Adipocyte (in vitro differentiated cells): ENCODE measurements around the gene TMEM131.

ENCODE experiments used
- DNase-seq: peaks from one replicate; pipeline ENCODE4 v3.0.0-alpha.2; 2015; ENCODE audit warnings: low read depth
- H3K27me3 ChIP-seq: replicated peaks from 2 replicates; pipeline ENCODE4 v1.7.0; 2013; ENCODE audit warnings: mild to moderate bottlenecking, low read length, moderate library complexity; ENCODE audit not compliant: control insufficient read depth, insufficient read depth
- H3K36me3 ChIP-seq: 2 replicates; pipeline ENCODE4 v1.7.0; 2013; ENCODE audit warnings: low read length, mild to moderate bottlenecking, moderate library complexity; ENCODE audit not compliant: control insufficient read depth, insufficient read depth, severe bottlenecking
- H3K4me1 ChIP-seq: 2 replicates; pipeline ENCODE4 v1.7.0; 2013; ENCODE audit warnings: mild to moderate bottlenecking, low read length, moderate library complexity; ENCODE audit not compliant: control insufficient read depth, insufficient read depth
- H3K4me3 ChIP-seq: 2 replicates; pipeline ENCODE4 v1.7.0; 2013; ENCODE audit warnings: mild to moderate bottlenecking, low read length, moderate library complexity
- H3K9ac ChIP-seq: 2 replicates; pipeline ENCODE4 v1.7.0; 2013; ENCODE audit warnings: mild to moderate bottlenecking, low read length, moderate library complexity
- H3K9me3 ChIP-seq: 2 replicates; pipeline ENCODE4 v1.7.0; 2013; ENCODE audit warnings: mild to moderate bottlenecking, low read length, moderate library complexity; ENCODE audit not compliant: control insufficient read depth

Gene TMEM131

DNA sequence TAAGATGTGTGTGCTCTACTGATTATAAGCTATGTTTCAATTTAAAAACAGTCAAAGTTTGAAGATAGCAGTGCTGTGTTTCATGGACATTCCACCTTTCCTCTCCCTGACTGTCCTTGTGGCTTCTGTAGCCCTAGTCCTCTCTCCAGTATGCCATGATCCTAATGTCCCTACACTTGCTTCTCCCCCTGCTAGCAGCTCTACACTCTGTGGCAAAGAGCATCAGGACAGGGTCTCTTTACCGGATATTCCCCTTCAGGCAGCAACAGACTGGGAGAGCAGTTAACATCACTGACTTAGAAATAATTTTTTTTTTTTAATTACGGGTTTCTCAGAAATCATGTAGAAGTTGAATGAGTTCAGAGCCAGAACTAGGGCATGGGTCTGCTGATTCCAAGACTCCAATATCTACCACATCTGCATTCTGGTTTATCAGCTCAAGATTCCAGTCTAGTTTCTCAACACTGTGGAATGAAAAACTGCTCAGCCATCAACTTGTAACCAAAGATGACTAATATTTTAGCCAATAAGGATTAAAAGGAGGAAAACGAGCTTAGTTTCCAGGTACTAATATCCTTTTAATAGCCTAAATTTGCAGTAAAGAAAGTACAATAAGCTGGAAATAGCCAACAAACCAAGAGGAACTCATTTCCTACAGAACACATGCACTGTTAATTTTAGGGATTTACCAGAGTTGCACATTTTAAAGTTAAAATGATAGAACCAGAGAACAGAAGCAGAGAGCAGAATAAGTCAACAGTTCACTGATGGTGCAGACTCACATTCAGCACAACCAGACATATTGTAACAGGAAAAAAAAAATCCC is 45.2 kb downstream of the TMEM131 start:
- Histone ChIP-seq H3K36me3 (no peaks in the 10 kb centered on the region), H3K9ac (peak overlapping the region; percentile 27), H3K9me3 (no peaks in the 10 kb centered on the region), H3K4me3 (peak overlapping the region; percentile 58), H3K4me1 (peaks cover 28% of the 10 kb centered on the region), H3K27me3 (no peaks in the 10 kb centered on the region)
- peak; percentile 88 for DNase-seq

DNA sequence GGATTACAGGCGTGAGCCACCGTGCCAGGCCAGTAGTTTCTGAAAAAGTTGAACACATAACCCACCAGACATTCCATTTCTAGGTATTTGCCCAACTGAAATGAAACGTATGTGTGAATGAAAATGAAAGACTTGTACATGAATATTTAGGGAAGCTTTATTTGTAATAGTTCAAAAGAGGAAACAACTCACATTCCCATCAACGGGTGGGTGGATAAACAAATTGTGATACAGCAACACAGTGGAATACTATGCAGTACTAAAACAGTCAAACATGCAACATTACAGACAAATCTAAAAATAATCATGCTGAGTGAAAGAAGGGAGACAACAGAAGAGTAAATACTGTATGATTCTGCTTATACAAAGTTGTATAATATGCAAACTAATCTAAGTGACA is 46.8 kb downstream of the TMEM131 start:
- Histone ChIP-seq H3K36me3 (no peaks in the 10 kb centered on the region), H3K9me3 (no peaks in the 10 kb centered on the region), H3K27me3 (no peaks in the 10 kb centered on the region), H3K4me3 (no peak overlapping the region), H3K4me1 (peaks cover 31% of the 10 kb centered on the region), H3K9ac (no peak overlapping the region)
- no peak for DNase-seq

DNA sequence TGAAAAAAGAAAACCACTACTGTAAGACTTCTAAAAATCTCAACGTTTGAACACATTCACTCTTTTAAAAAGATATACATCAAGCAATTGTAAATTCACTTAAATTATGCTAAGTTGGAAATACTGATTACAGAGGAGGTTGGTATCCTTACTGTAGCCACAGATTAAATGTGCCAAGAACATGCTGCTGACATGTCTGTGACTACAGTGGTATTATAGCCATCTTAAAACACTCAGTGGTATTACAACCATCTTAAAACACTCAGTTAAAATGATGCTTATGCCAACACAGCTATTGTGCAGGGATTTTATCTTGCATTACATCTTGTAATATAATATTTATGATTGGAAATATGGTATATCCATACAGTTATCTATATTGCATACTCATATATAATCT is 50.0 kb downstream of the TMEM131 start:
- DNase-seq: no peak
- Histone ChIP-seq H3K36me3 (no peaks in the 10 kb centered on the region), H3K9ac (no peak overlapping the region), H3K4me3 (no peak overlapping the region), H3K4me1 (peaks cover 23% of the 10 kb centered on the region), H3K27me3 (no peaks in the 10 kb centered on the region), H3K9me3 (no peaks in the 10 kb centered on the region)

DNA sequence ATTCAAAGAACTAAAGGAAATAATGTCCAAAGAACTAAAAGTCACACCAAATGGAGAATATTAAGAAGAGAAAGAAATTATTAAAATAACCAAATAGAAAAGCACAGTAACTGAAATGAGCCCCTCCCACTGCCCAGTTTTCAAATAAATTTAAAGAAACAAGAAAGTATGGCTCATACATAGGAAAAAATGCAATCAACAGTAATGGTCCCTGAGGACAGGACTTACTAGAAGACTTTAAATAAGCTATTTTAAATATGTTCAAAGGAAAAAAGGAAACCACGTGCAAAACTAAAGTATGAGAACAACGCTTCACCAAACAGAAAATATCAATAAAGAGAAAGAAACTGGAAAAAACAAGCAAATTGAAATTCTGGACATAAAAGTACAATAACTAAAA is 58.9 kb downstream of the TMEM131 start:
- H3K4me1 ChIP-seq: peaks cover 24% of the 10 kb centered on the region
- DNase-seq: no peak

DNA sequence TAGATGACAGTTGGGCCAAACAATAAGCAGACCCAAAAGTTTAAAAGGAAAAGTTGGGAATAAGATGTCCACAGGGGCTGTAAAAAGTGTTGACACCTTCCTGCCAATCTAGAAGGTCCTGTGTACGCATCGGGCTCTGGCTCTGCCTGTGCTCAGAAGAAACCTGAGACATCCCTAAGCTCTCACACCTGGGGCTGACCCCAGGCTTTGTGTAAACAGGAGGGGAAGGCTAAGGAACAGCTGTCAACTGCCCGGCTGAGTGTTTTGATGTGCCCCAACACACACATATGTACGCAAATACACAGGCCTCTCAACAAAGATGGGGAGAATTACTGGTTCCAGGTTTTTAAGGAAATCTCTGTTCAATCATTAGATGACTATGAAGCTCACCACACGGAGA is 59.5 kb downstream of the TMEM131 start:
- Histone ChIP-seq H3K4me3 (peak overlapping the region; percentile 59), H3K4me1 (peaks cover 31% of the 10 kb centered on the region), H3K36me3 (no peaks in the 10 kb centered on the region), H3K27me3 (no peaks in the 10 kb centered on the region), H3K9ac (peak overlapping the region; percentile 4), H3K9me3 (no peaks in the 10 kb centered on the region)
- DNase-seq: no peak

More for the DNA sequence above, 58.9 kb downstream of the TMEM131 start:
- no peak overlapping the region for H3K9ac ChIP-seq
- H3K4me3 ChIP-seq: no peak overlapping the region
- H3K27me3 ChIP-seq: no peaks in the 10 kb centered on the region
- H3K36me3 ChIP-seq: no peaks in the 10 kb centered on the region
- no peaks in the 10 kb centered on the region for H3K9me3 ChIP-seq

DNA sequence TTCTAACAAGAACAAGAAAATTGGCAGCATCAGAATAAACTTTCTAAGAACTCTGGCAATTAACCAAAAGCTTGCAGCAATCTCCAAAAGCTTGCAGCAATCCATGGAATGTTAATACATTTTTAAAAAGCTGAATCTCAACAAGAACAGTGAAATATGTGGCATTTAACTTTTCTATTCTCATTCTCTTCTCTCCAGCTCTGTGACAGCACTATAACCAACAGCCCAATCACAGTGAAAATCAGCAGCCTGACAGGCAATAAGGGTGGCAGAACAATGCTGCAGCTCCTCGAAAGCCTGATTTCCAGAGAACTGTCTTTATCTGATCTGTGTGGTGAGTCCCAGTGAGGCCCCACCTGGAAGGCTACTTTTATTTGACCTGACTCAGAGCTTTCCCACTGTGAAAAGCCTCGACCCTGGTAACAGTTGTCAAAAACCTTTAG is 60.0 kb downstream of the TMEM131 start:
- peak; percentile 89 for DNase-seq
- no peak overlapping the region for H3K9ac ChIP-seq
- no peaks in the 10 kb centered on the region for H3K36me3 ChIP-seq
- peak overlapping the region; percentile 59 for H3K4me3 ChIP-seq
- peaks cover 36% of the 10 kb centered on the region for H3K4me1 ChIP-seq
- H3K9me3 ChIP-seq: no peaks in the 10 kb centered on the region
- H3K27me3 ChIP-seq: no peaks in the 10 kb centered on the region

DNA sequence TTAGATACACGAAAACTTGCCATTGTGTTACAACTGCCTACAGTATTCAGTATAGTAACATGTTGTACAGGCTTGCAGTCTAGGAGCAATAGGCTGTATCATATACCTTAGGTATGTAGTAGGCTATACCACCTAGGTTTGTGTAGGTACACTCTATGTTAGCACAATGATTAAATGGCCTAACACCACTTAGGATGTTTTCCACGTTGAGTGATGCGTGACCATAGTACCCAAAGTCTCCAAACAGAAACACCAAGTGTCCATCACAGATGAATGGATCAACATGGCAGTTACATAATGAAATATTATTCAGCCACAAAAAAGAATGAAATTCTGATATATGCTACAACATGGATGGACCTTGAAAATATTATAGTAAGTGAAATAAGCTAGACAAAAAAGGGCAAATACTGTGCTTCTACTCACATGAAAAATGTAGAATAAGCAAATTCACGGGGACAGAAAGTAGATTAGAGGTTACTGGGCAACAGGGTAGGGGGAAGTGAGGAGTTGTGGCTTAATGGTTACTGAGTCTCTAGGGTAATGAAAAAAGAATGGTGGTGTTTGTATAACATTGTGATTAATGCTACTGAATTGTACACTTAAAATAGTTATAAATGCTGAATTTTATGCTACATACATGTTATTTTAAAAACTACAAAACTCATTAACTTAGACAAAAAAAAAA is 62.6 kb downstream of the TMEM131 start:
- Histone ChIP-seq H3K4me1 (peaks cover 40% of the 10 kb centered on the region), H3K4me3 (no peak overlapping the region), H3K9ac (no peak overlapping the region), H3K27me3 (no peaks in the 10 kb centered on the region), H3K9me3 (no peaks in the 10 kb centered on the region), H3K36me3 (no peaks in the 10 kb centered on the region)
- DNase-seq: no peak

DNA sequence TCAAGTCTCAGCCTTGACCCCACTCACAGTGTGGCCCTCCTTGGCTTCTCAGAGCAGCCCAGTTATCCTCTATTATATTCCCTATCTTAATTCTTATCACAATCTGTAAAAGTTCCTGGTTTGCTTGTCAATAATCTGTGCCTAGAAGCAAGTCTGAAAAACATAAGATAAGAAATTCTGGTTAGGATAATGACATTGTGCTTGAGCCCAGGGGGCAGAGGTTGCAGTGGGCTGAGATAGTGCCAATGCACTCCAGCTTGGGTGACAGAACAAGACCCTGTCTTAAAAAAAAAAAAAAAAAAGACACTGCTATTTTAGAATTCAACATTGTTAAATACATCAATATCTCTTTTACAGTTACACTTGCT is 63.9 kb downstream of the TMEM131 start:
- Histone ChIP-seq H3K4me3 (no peak overlapping the region), H3K9me3 (no peaks in the 10 kb centered on the region), H3K36me3 (no peaks in the 10 kb centered on the region), H3K9ac (no peak overlapping the region), H3K4me1 (peaks cover 38% of the 10 kb centered on the region), H3K27me3 (no peaks in the 10 kb centered on the region)
- DNase-seq: no peak

DNA sequence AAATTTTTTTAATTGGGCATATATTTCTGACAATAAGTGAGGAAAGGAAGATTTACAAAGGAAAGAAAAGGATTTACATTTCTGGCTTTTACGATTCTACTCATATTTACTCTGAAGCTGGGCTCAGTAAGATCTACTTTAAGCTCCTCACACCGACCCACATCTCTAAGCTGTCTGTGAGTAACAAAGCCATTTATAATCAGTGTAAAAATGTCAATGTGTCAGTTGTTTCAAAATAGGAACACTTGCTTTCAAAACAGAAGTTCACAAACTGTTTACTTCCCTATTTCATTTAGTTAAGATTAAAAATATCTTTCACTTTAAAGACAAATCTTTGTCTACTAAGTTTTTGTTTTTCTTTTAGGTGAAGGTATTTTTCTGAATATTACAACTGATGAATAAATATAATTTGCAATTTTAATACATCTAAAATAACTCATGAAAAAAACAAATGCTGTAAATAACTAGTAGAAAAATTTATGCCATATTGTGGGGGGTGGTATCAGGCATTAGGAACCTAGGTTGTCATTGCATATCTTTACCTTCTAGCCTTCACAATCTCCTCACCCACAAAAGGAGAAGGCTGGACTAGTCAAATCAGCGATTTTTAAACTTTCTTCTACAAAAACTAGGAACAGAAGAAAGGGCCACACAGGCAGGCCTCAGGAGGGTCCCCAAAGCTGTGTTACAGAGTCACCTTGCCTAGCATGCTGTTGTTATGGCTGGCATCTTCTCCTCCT is 64.5 kb downstream of the TMEM131 start:
- Histone ChIP-seq H3K36me3 (no peaks in the 10 kb centered on the region), H3K27me3 (no peaks in the 10 kb centered on the region), H3K4me3 (no peak overlapping the region), H3K4me1 (peaks cover 40% of the 10 kb centered on the region), H3K9ac (no peak overlapping the region), H3K9me3 (no peaks in the 10 kb centered on the region)
- DNase-seq: no peak

DNA sequence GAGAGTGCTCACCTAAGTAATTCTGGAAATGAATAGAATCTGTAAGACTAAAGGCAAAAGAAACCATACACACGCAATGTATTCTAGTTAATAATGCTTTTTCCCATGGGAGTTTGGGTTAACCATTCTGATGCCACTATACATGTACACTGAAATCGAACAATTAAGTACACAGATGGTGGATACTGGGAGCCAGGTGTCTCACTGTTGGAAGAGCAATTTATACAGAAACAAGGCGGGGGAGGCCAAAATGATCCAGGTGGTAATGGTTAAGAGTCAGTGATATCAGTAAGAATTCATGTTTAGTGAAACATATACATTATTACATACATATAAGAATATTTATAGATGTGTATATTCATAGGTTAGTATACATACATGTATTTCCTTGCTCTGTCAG is 67.2 kb downstream of the TMEM131 start:
- no peak overlapping the region for H3K4me3 ChIP-seq
- H3K9me3 ChIP-seq: no peaks in the 10 kb centered on the region
- peaks cover 16% of the 10 kb centered on the region for H3K36me3 ChIP-seq
- DNase-seq: no peak
- H3K9ac ChIP-seq: no peak overlapping the region
- H3K27me3 ChIP-seq: no peaks in the 10 kb centered on the region
- H3K4me1 ChIP-seq: peaks cover 22% of the 10 kb centered on the region

DNA sequence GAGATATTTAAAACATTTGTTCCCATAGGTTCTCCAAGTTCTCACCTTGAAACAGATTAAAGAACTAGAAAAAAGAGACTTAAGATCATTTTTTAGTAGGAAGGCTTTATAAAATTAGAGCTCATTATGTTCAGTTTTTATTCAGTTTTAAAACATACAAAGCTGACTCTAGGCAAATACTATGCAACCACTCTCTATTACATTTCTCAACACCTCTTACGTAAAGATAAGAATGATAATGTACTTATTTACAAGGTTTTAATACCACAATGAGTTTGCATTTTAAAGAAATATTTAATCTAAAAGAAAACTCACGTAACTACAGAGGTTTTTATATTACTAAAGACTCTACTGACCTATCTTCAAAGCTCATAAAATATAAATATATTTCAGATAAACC is 68.8 kb downstream of the TMEM131 start:
- peaks cover 16% of the 10 kb centered on the region for H3K36me3 ChIP-seq
- H3K9ac ChIP-seq: no peak overlapping the region
- no peaks in the 10 kb centered on the region for H3K27me3 ChIP-seq
- no peaks in the 10 kb centered on the region for H3K9me3 ChIP-seq
- no peak for DNase-seq
- H3K4me3 ChIP-seq: no peak overlapping the region
- H3K4me1 ChIP-seq: peaks cover 22% of the 10 kb centered on the region
